ENCODE results near the gene HIGD1B. TPM values are rescaled to one million over a fixed set of nuclear protein-coding genes. Genes with fewer than 3 reads are reported as not detected.

HIGD1B gene
- total and polyA plus RNA-seq, 2 of the 13 experiments (the other 11 are each of a cell fraction or from before 2014, with no cell fraction given) = not detected

GRCh38 chr17:44899074-44899782, 51.5 kb downstream of the HIGD1B start, which contains the start of gene EFTUD2 (continued):
- TF ChIP-seq ZNF235 (CRISPR knock-in tag; IDR thresholded peaks at IDR 0.05; ENCODE audit: borderline replicate concordance) = 0 out of 2 replicates have a peak, but pooled peaks have one; percentile 71
- TF ChIP-seq IKZF4 (CRISPR knock-in tag; IDR thresholded peaks at IDR 0.05; ENCODE audit: borderline replicate concordance, low read depth, not compliant biosample characterization) = peak; percentile 18
- peak; percentile 91; the same call in 1 of the 2 replicates for TF ChIP-seq NCOA1 (CRISPR knock-in tag; IDR thresholded peaks at IDR 0.05)
- no peak for TF ChIP-seq ZKSCAN5 (CRISPR knock-in tag; IDR thresholded peaks at IDR 0.05)
- TF ChIP-seq MTERF4 (CRISPR knock-in tag; IDR thresholded peaks at IDR 0.05) = peak; percentile 95; the same call in 1 of the 2 replicates
- TF ChIP-seq ZNF710 (CRISPR knock-in tag; IDR thresholded peaks at IDR 0.05; ENCODE audit: borderline replicate concordance) = peak; percentile 89; the same call in 1 of the 2 replicates
- peak; percentile 90 for TF ChIP-seq LCORL (IDR thresholded peaks at IDR 0.05)
- no peak; the same call in none of the 2 replicates for TF ChIP-seq LCORL (CRISPR knock-in tag; IDR thresholded peaks at IDR 0.05)
- TF ChIP-seq HNF1A (IDR thresholded peaks at IDR 0.05; ENCODE audit: low read depth) = peak; percentile 55; the same call in 1 of the 2 replicates
- peak; percentile 89; the same call in 1 of the 2 replicates for TF ChIP-seq HNF1A (CRISPR knock-in tag; IDR thresholded peaks at IDR 0.05; ENCODE audit: borderline replicate concordance)
- peak; percentile 91 for TF ChIP-seq ATF2 (CRISPR knock-in tag; IDR thresholded peaks at IDR 0.05)
- TF ChIP-seq ZNF333 (CRISPR knock-in tag; IDR thresholded peaks at IDR 0.05; ENCODE audit: borderline replicate concordance) = peak; percentile 63
- TF ChIP-seq KDM5A (IDR thresholded peaks at IDR 0.05; ENCODE audit: borderline replicate concordance, low read length) = peak; percentile 97
- peak; percentile 84; the same call in 1 of the 2 replicates for TF ChIP-seq ZNF317 (CRISPR knock-in tag; IDR thresholded peaks at IDR 0.05)
- no peak for TF ChIP-seq SP140L (CRISPR knock-in tag; IDR thresholded peaks at IDR 0.05; ENCODE audit: borderline replicate concordance)
- TF ChIP-seq ZFP82 (CRISPR knock-in tag; IDR thresholded peaks at IDR 0.05; ENCODE audit: borderline replicate concordance) = no peak
- TF ChIP-seq KMT2A (CRISPR knock-in tag; IDR thresholded peaks at IDR 0.05) = peak; percentile 100

Data from HepG2 (cell line).